GM19240 (cell line): Measurements from ENCODE around the gene TTC7B.

ENCODE experiments used
- DNase-seq: peaks from one replicate; pipeline ENCODE4 v3.0.0; 2011; ENCODE audit warnings: low spot score; ENCODE audit not compliant: insufficient read length

Gene TTC7B

GRCh38 chr14:90561920-90562319 lies 254.3 kb downstream of the TTC7B start:
- no peak for DNase-seq

- DNase-seq, result no peak
Measured at GRCh38 chr14:90560991-90561390, 255.2 kb downstream of the TTC7B start.

- no peak for DNase-seq
Measured at GRCh38 chr14:90560558-90560957, 255.7 kb downstream of the TTC7B start.

GRCh38 chr14:90559811-90560492 lies 256.3 kb downstream of the TTC7B start:
- DNase-seq, result no peak

- DNase-seq, result no peak
Measured at GRCh38 chr14:90558983-90559590, 257.1 kb downstream of the TTC7B start.

GRCh38 chr14:90558041-90558982 lies 257.9 kb downstream of the TTC7B start:
- no peak for DNase-seq

- DNase-seq, result no peak
Measured at GRCh38 chr14:90557516-90557915, 258.7 kb downstream of the TTC7B start.

- no peak for DNase-seq
Measured at GRCh38 chr14:90556666-90557450, 259.4 kb downstream of the TTC7B start.

- DNase-seq, result no peak
Measured at GRCh38 chr14:90556012-90556477, 260.2 kb downstream of the TTC7B start.

GRCh38 chr14:90555126-90556011 lies 260.9 kb downstream of the TTC7B start:
- DNase-seq, result no peak

GRCh38 chr14:90554341-90554740 lies 261.9 kb downstream of the TTC7B start:
- no peak for DNase-seq

GRCh38 chr14:90553921-90554336 lies 262.3 kb downstream of the TTC7B start:
- DNase-seq, result no peak

- no peak for DNase-seq
Measured at GRCh38 chr14:90553298-90553920, 262.8 kb downstream of the TTC7B start.

- no peak for DNase-seq
Measured at GRCh38 chr14:90552465-90553297, 263.5 kb downstream of the TTC7B start.

GRCh38 chr14:90551733-90552464 lies 264.3 kb downstream of the TTC7B start:
- DNase-seq, result no peak

- DNase-seq, result no peak
Measured at GRCh38 chr14:90551070-90551704, 265.0 kb downstream of the TTC7B start.

GRCh38 chr14:90549794-90550641 lies 266.2 kb downstream of the TTC7B start:
- no peak for DNase-seq
